GM23338 (cell line): ENCODE data around the gene RFX2.

Source experiments
- CREB1 ChIP-seq: fragments of 250-450 bp; sonication (Bioruptor Pico); IDR thresholded peaks from 2 replicates; pipeline ENCODE4 v1.5.0; 2020; ENCODE audit warnings: low read depth, mild to moderate bottlenecking, moderate library complexity
- CTCF ChIP-seq, 2 experiments: fragments of 200-600 bp in 1 of 2; sonication (generic) in 1 of 2; conservative IDR thresholded peaks; 2 replicates each; pipeline versions ENCODE4 v1.5.1 to v1.6.1; 2016 to 2017; ENCODE audit warnings: antibody characterized with exemption in 2 of 2, low read depth in 2 of 2, mild to moderate bottlenecking in 2 of 2, moderate library complexity in 1 of 2
- EZH2 ChIP-seq: fragments of 200-600 bp; sonication (generic); IDR thresholded peaks from one replicate; pipeline ENCODE4 v1.8.0; 2017; ENCODE audit warnings: antibody characterized with exemption, mild to moderate bottlenecking, low read depth; ENCODE audit not compliant: unreplicated experiment
- EZH2phosphoT487 ChIP-seq: fragments of 200-600 bp; sonication (generic); IDR thresholded peaks from one replicate; pipeline ENCODE4 v1.8.1; 2018; ENCODE audit warnings: antibody characterized with exemption; ENCODE audit not compliant: unreplicated experiment
- POLR2AphosphoS5 ChIP-seq: IDR thresholded peaks from 2 replicates; pipeline ENCODE4 v1.6.1; 2016; ENCODE audit warnings: antibody characterized with exemption, low read depth
- REST ChIP-seq: IDR thresholded peaks from one replicate; pipeline ENCODE4 v1.6.1; 2018; ENCODE audit warnings: antibody characterized with exemption; ENCODE audit not compliant: unreplicated experiment
- ZNF331 ChIP-seq: fragments of 250-450 bp; sonication (Bioruptor Pico); IDR thresholded peaks from 2 replicates; pipeline ENCODE4 v1.5.0; 2020; ENCODE audit warnings: low read depth, mild to moderate bottlenecking, moderate library complexity
- TF ChIP-seq, protein P1 (sequence below): IDR thresholded peaks from 2 replicates; pipeline ENCODE4 v1.6.1; 2016; ENCODE audit warnings: antibody characterized with exemption

DNA sequence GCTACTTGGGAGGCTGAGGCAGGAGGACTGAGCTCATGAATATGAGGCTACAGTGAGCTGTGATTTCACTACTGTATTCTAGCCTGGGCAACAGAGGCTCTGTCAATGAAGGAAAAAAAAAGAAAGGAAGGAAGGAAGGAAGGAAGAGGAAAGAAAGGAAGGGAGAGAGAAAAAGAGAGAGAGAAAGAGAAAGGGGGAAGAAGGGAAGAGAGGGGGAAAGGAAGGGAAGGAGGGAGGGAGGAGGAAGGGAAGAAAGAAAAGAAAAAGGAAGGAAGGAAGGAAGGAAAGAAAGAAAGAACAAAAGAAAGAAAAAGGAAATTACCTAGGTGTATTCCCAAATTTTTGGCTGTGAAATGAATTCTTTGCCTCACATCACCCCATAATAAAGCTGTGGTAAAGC is 7.2 kb upstream of the RFX2 start:
- no peak for TF ChIP-seq CTCF (conservative IDR thresholded peaks at IDR 0.05; ENCODE audit: low read depth in 2 of 2)
- TF ChIP-seq POLR2AphosphoS5, result no peak
- no peak for TF ChIP-seq EZH2phosphoT487
- TF ChIP-seq EZH2, result no peak
- TF ChIP-seq REST, result no peak
- no peak for TF ChIP-seq CREB1 (CRISPR knock-in tag)
- no peak for TF ChIP-seq ZNF331 (CRISPR knock-in tag)
- TF ChIP-seq, protein P1, sequence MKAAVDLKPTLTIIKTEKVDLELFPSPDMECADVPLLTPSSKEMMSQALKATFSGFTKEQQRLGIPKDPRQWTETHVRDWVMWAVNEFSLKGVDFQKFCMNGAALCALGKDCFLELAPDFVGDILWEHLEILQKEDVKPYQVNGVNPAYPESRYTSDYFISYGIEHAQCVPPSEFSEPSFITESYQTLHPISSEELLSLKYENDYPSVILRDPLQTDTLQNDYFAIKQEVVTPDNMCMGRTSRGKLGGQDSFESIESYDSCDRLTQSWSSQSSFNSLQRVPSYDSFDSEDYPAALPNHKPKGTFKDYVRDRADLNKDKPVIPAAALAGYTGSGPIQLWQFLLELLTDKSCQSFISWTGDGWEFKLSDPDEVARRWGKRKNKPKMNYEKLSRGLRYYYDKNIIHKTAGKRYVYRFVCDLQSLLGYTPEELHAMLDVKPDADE, result no peak
